ENCODE data around the gene ATP10B.

The ATP10B gene

DNA sequence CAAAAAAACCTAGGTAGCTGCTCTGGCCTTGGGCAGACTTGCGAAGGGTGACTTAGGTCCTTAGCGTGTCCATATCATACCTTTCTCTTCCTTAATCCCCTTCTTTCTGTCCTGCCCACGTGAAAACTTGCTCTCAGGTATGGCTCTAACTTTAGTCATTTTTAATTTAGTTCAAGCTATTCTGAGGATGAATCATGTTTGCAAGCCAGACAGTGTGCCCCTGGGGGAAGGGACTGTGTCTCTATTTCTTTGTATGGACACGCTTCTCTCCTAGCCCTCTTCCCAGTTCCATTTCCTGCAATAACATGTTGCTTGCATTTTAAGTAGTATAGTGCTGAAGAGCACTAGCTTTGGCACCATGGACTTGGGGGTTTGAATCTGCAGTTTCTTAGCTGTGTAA, 309.7 kb downstream of the ATP10B start:
- no peak for DNase-seq

DNA sequence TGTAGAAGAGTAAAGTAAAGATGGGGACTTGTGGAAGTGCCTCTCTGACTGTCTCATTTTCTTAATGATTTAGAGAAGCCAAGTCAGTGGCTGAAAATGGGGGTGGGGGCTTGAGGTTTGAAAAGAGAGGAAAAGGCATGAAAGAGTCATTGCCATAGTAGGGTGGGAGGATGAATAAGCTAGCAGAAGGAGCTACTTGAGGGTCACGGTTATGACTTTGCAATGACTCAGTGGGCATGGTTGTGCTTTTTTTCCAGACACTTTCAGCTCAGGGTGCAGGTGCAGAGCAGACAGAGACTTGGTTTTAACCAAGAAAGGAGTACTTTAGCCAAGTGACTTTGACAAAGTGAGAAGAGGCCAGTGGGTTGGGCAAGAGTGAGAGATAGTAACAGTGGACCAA, 312.6 kb downstream of the ATP10B start:
- DNase-seq: peak; percentile 69

DNA sequence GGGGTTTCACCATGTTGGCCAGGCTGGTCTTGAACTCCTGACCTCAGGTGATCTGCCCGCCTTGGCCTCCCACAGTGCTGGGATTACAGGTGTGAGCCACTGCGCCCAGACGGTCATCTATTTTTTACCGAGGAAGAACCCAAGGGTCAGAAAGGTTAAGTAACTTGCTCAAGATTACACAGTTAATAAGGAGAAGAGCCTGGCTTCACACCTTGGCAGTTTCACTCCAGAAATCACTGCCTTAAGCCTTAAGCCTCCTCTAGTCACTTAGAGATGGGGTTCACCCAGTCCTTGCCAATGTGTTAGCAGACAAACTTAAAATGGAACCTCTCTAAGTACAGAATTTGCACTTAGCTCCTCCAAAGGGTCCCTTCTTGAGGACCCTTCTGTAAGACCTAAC, 314.1 kb downstream of the ATP10B start:
- peak; percentile 37 for DNase-seq

DNA sequence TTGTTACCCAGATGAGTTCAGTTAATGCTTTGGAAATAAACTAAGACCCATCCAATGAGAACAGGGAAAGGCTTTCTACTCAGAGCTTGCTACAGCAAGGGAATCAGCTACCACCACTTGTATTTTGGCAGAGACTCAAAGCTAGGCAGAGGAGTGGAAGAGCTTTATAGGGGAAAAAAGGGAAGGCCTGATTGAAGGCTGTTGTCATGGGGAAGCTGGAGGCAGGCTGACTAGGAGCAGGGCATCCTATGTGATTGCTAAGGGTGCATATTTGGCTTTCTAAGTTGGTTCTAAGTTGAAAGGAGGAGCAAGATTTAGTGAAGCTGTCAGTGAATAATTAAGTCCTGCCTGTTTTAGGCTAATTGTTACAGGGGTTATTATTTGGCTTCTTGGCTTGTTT, 314.9 kb downstream of the ATP10B start:
- DNase-seq: no peak

DNA sequence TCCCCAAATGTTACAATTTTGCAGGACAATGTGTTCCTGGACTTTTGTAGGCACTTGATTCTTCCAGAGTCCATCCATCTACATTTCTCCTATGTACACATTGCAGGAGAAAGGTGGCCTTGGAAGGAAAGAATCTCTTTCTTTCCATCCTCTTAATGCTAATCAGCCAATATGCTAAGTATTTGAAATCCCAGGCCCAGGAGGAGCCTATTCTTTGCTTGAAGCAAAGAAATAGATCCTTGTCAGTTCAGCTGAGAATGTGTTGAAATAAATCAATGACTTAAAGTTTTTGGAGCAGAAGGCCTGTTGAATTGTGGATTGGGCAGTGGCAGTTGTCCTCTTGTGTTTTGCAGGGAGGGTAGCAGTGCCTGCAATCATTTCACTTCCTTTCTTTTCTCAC, 317.1 kb downstream of the ATP10B start:
- no peak for DNase-seq

DNA sequence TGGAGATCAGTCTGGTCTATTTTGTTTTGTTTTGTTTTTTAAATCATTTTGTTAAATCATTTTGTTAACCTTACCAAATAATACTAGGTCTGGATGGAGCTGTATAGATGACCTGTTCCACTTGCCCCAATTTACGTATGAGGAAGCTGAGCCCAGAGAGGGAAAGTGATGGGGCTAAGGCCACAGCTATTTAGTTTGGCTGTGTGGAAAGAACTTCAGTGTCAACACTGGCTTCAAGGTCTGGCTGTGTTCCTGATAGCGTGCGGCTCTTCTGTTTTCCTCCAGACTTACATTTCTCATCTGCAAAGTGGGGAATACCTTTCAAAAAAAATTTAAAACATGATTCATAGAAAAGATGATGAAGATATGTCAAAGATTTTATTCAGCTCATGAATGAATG, 317.9 kb downstream of the ATP10B start:
- no peak for DNase-seq

DNA sequence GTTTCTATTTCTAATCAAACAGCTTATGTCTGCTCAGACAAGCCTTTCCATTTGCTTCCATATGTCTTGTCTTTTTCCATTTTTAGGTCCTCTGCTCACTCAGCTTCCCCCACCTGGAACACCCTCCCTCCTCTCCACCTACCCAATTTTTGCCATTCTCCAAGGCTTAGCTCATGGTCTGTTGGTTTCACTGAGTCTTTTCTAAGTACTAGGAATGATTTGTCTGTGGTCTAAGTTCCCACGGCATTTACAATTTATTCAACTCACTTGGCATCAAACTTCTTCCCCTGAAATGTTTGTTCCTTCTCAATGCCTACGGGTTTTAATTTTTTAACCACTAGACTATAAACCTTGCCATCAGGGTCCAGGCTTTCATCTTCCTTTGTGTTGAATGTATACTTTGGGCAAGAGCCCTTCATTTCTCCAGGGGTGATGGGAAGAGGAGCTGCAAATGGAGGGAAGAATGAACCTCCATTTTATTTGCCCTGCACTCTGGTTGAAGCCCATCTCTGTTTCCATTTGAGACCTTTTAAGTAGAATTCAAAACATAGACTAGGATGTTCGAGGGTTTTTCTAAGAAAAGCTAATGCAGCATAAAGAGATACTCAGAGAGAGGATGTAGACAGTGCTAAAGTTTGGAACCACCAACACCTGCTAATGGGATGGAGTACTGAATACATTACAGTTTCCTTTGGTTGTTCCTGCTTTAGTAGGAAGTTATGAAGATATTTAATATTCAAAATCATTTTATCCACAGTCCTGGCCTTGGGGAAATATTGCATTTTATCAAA, 326.3 kb downstream of the ATP10B start:
- DNase-seq: no peak

DNA sequence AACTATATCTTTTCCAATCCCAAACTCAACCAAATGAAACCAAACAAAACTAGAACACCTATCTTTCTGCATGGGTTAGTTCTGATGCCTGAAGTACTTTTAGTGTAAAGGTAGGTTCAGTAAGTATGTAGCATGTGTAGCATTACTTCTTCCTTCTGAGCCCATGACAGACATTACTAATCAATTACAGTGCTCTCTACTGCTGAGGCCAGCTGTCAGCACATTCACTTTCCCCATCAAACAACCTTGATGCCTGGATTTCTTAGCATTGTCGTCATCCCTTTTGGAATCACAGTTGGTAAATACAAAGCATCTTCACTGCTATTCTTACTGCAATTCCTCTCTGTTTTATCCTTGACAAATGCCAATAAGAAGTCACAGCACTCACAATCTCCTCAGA, 327.2 kb downstream of the ATP10B start:
- no peak for DNase-seq

DNA sequence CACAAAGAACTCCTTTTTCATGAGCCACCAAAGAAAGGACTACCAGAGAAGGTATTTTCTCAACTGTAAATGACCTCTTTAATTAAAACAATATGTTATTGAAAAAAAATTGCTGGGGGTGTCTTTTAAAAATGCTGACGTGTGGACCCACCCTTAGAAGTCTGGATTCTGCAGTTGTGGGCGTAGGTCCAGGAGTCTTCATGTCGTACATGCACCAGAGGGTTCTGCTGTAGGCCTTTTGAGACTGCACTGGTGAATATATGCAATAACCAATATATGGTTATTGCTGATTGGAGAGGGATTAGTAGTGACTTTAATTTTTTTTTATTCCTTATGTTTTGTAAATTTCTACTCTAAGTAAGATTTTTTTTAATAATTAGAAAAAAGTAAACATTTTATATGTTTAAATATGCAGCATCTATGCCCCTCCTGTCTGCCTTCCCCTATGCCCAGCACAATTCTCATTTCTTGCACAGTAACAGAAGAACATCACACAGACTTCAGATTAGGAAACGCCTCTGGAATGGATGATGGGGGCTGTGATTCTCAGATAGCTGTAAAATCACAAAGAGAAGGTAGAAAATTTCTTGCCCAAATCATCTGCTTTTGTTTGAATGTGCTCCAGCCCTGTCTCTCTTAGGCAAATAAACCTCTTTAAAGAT, 328.4 kb downstream of the ATP10B start:
- DNase-seq: no peak

DNA sequence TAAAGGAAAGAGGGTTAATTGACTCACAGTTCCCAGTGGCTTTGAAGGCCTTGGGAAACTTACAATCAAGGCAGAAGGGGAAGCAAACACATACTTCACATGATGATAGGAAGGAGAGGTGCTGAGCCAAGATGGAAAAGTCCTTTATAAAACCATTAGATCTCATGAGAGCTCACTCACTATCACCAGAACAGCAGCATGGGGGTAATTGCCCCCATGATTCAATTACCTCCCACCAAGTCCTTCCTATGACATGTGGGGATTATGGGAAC, 330.7 kb downstream of the ATP10B start:
- no peak for DNase-seq

DNA sequence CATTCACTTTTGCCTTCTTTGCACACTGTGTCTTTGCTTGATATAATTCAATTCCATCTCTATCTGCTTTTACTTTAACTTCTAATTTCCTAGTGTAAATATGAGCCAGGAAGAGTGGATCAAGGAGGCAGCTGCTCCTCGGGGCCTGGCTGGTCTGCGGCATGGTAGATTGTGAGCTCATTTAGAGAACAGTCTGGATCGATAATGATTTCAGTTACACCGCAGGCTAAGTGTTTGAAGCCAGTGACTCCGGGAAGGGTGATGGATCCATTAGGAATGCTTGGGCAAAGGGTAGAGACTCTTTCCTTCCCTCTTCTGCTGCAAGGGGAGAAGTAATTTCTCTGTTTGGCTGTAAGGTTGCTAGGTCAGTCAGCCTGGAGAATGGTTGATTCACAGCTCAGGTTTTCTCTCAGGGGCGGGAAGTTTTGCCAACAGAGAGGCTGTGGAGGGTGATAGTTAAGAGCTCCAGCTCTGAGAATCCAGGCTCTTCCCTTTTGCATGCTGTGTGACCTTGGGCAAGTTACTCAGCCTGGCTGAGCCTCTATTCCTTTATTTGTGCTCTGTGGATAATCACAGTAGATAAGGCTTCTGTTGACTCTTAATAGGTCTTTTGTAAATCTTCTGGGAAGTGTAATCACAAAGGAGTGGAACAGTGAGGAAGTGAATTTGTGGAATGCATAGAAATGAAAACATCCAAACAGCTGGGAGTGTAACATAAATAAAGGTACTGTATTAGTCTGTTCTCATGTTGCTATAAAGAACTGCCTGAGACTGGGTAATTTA, 331.2 kb downstream of the ATP10B start:
- DNase-seq: no peak

DNA sequence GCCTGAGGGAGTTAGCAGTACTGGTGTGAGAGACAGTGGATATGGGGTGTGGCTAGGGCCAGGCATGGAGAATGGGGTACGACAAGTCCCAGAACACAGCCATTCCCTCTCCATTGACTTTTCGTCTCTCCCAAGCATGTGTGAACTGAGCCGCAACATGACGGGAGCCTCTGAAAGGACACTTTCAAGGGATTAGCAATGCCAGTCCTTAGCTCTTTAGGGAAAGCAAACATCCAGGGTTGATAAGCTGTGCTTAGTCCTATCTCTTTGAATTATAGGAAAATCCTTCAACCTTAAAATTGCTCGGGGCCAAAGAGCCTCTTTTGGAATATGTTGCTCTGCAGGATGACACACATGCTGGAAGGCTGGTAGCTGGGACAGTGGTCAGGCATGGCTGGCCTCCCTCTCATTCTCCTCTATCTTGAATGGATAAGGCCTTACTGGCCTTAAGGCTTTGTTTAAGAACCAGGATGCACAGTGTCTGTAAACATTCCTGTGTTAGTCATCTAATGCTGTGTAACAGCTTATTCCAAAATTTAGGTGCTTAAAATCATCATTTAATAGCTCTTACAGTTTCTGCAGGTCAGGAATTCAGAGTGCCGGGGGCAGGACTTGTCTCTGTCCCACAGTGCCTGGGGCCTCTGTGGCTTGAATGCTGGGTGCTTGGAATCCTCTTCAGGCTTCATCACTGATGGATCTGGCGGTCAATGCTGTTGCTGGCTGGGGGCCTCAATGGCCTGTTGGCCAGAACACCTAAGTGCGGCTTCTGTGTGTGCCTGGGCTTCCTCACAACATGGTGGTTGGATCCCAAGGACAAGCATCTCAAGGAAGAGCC, 335.1 kb downstream of the ATP10B start:
- DNase-seq: no peak

DNA sequence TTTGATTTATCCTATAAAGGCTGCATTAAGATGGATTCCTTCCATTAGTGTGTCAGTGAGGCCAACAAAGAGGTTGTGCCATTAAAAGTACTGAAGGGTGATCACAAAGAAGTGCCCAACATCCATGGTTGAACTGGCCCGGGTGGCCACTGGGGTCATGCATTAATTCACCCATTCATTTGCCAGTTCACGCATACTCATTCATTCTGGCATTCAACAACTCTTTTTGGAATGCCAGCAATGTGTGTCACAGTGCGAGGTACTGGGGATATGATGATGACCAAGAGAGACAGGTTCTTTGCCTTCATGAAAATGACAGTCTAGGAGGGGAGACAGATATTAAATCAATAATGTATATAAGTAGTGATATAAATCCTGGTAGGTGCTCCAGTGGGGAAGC, 337.1 kb downstream of the ATP10B start:
- no peak for DNase-seq

DNA sequence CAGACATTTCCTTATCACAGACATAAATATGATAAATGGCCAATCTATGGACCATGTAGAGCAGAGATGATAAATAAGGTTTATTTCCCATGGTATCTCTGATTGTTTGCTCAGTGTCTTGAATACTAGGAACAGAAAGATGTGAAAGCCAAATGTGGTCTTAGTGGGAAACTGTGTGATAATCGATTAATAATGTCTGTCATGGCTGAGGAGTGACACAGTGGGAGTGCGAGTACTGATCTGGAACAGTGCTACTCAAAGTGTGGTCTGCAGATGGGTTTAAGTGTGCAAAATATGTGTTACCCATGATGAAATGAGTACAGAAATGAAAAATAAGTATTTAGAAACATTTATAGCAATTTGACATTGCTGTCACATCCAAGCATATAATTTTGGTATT, 337.8 kb downstream of the ATP10B start:
- DNase-seq: no peak

DNA sequence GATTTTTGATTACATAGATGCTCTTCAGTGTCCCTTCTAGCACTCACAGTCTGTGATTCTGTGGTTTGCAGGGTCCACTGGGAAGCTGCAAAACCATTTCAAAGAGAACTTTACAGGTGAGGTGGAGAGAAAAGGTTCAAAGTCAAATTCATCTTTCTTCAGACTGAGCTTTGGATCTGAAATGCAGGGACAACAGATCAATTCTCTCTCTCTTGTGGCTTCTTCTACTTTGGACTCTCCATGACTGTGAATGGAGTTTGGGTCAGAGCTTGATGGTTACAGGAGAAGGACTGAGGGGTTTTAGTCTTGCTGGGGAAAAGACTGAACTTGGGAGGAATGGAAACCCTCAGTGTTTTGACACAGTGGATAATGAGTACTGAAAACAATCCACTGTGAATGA, 338.5 kb downstream of the ATP10B start:
- no peak for DNase-seq
